ENCODE measurements around the gene CSAD. TPM values are rescaled to one million over a fixed set of nuclear protein-coding genes. Genes with fewer than 3 reads are reported as not detected.

Gene CSAD
- total and polyA plus RNA-seq, 2 donors (not counting 3 experiments of a cell fraction or from before 2014, with no cell fraction given), result 21.1 to 24.4 TPM

DNA sequence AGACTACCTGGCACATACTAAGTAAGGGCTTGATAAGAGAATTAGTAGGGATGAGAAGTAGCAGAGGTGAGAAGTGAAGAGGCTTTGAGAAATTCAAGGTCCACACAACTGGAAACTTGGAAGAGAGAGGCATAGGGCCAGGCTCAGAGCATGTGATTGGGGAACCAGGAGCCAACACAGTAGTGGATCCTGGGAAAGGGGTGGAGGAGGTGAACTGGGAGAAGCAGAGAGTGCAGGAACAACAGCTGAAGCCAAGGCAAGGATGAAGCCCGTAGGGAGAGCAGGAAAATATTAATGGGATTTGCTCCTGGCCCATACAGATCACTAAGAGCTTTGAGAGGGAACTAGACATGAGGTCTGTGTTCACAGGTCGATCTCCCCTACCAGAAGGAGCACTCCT lies 27.7 kb upstream of the CSAD start:
- no peak for DNase-seq (ENCODE audit: low read depth, low spot score)
- Histone ChIP-seq H3K27ac (ENCODE audit: insufficient read depth, low read depth, low read length) (no peak overlapping the region), H3K4me1 (ENCODE audit: control insufficient read depth, extremely low read depth, insufficient read depth, low read length) (no peaks in the 10 kb centered on the region), H3K4me3 (replicated peaks in 1 of 3; ENCODE audit: insufficient read depth in 1 of 3, low read depth in 1 of 3, low read length in 3 of 3) (no peak overlapping the region), H3K9ac (replicated peaks; ENCODE audit: extremely low read depth, insufficient read depth, low read length) (no peak overlapping the region), H3K4me2 (ENCODE audit: insufficient read depth, low read length) (no peak overlapping the region), H3K9me1 (replicated peaks; ENCODE audit: control insufficient read depth, extremely low read depth, insufficient read depth, low read length) (no peaks in the 10 kb centered on the region), H3K9me3 (replicated peaks; ENCODE audit: control insufficient read depth, insufficient read depth, low read length) (no peaks in the 10 kb centered on the region), H3K27me3 (ENCODE audit: control insufficient read depth in 2 of 2, insufficient read depth in 2 of 2, low read length in 2 of 2) (no peaks in the 10 kb centered on the region), H3K36me3 (ENCODE audit: control insufficient read depth in 2 of 2, extremely low read depth in 1 of 2, insufficient read depth in 2 of 2, low read length in 2 of 2) (peaks cover 0 to 2% of the 10 kb centered on the region in 2 experiments), H2AFZ (ENCODE audit: low read depth, low read length) (no peak overlapping the region), H4K20me1 (replicated peaks; ENCODE audit: control insufficient read depth, extremely low read depth, insufficient read depth, low read length) (no peaks in the 10 kb centered on the region), H3K79me2 (ENCODE audit: control insufficient read depth, insufficient read depth, low read length) (no peaks in the 10 kb centered on the region)
- no peak for FAIRE-seq
- ChIA-PET POLR2A (no interaction called here), CTCF (interaction anchor here (0.8 to 2.1 kb wide), 6 partner anchors 10 to 142 kb away, joined by 3 to 16 read pairs (median 4); partner anchors contain the start of gene AAAS)
- dilution Hi-C loops (cut with MboI; ENCODE audit: extremely low pct_ligation_motif_present, low sequenced_read_pairs), result no loop called here
- BruUV-seq (replicated peaks), result no TSS peak
- TF ChIP-seq, protein P1, sequence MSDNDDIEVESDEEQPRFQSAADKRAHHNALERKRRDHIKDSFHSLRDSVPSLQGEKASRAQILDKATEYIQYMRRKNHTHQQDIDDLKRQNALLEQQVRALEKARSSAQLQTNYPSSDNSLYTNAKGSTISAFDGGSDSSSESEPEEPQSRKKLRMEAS (IDR thresholded peaks at IDR 0.05; ENCODE audit: insufficient read depth, insufficient read length), result no peak
- TF ChIP-seq MYC (IDR thresholded peaks at IDR 0.05; ENCODE audit: low read depth, low read length), result no peak
- no peak for TF ChIP-seq EZH2 (IDR thresholded peaks at IDR 0.05; ENCODE audit: borderline replicate concordance, low read depth, low read length, severe bottlenecking)
- intact Hi-C loops (cut with micrococcal nuclease), result no loop called here

DNA sequence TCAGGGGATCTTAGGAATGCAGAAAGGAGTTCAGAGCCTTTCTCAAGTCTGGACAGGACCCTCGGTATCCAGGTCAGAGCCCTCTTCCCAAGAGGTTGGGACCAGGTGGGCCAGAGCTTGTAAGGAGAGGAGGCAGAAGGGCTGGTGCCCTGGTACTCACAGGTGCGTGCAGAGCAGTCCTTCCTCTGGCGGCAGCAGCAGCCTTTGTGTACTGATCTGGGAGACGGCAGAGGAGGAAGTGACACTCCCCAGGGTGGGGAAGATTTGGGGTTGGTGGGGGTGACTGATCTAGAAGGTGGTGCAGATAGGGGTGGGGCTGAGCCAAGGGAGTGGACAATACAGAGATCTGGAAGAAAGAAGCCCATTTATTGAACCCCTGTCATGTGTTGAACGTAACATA lies 26.3 kb upstream of the CSAD start, which contains the start of gene ITGB7:
Gene ITGB7 (minus strand): TSS at position 210 of the 400 bp plus-strand sequence. CDS start 6,808 bp downstream, outside the sequence.
- TF ChIP-seq, protein P2, sequence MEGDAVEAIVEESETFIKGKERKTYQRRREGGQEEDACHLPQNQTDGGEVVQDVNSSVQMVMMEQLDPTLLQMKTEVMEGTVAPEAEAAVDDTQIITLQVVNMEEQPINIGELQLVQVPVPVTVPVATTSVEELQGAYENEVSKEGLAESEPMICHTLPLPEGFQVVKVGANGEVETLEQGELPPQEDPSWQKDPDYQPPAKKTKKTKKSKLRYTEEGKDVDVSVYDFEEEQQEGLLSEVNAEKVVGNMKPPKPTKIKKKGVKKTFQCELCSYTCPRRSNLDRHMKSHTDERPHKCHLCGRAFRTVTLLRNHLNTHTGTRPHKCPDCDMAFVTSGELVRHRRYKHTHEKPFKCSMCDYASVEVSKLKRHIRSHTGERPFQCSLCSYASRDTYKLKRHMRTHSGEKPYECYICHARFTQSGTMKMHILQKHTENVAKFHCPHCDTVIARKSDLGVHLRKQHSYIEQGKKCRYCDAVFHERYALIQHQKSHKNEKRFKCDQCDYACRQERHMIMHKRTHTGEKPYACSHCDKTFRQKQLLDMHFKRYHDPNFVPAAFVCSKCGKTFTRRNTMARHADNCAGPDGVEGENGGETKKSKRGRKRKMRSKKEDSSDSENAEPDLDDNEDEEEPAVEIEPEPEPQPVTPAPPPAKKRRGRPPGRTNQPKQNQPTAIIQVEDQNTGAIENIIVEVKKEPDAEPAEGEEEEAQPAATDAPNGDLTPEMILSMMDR (IDR thresholded peaks at IDR 0.05; ENCODE audit: extremely low read depth in 1 of 2, insufficient read depth in 1 of 2, low read depth in 1 of 2, low read length in 2 of 2), result no peak
- TF ChIP-seq GATA2 (IDR thresholded peaks at IDR 0.05; ENCODE audit: insufficient read depth, insufficient read length, low read depth, low read length) (no peak), POLR2A (IDR thresholded peaks at IDR 0.05; ENCODE audit: low read depth, low read length) (no peak), JUN (IDR thresholded peaks at IDR 0.05; ENCODE audit: borderline replicate concordance, insufficient read depth, insufficient read length, low read depth) (no peak), POLR2AphosphoS5 (IDR thresholded peaks at IDR 0.05; ENCODE audit: insufficient read depth, low read depth, low read length) (no peak), FOS (IDR thresholded peaks at IDR 0.05; ENCODE audit: borderline replicate concordance, insufficient read depth, low read length) (no peak), EZH2 (IDR thresholded peaks at IDR 0.05; ENCODE audit: borderline replicate concordance, low read depth, low read length, severe bottlenecking) (no peak)
- TF ChIP-seq, protein P1 (IDR thresholded peaks at IDR 0.05; ENCODE audit: insufficient read depth, insufficient read length), result no peak
- H3K9me3 ChIP-seq (replicated peaks; ENCODE audit: control insufficient read depth, insufficient read depth, low read length), result no peaks in the 10 kb centered on the region
- H3K4me1 ChIP-seq (ENCODE audit: control insufficient read depth, extremely low read depth, insufficient read depth, low read length), result no peaks in the 10 kb centered on the region
- H3K4me2 ChIP-seq (ENCODE audit: insufficient read depth, low read length), result no peak within 1 kb of the TSS
- no peak within 1 kb of the TSS for H3K27ac ChIP-seq (ENCODE audit: insufficient read depth, low read depth, low read length)
- DNase-seq (ENCODE audit: low read depth, low spot score), result no peak
- no peak within 1 kb of the TSS for H3K9ac ChIP-seq (replicated peaks; ENCODE audit: extremely low read depth, insufficient read depth, low read length)
- no peaks in the 10 kb centered on the region for H4K20me1 ChIP-seq (replicated peaks; ENCODE audit: control insufficient read depth, extremely low read depth, insufficient read depth, low read length)
- no peak within 1 kb of the TSS for H3K4me3 ChIP-seq (replicated peaks in 1 of 3; ENCODE audit: insufficient read depth in 1 of 3, low read depth in 1 of 3, low read length in 3 of 3)
- dilution Hi-C loops (cut with MboI; ENCODE audit: extremely low pct_ligation_motif_present, low sequenced_read_pairs) (no loop called here), intact Hi-C loops (cut with micrococcal nuclease) (no loop called here)
- ChIA-PET CTCF (interaction anchor here (1.1 to 1.9 kb wide), 2 partner anchors 9 to 141 kb away, joined by 4 read pairs; no protein-coding TSS in a partner anchor), POLR2A (interaction anchor here (0.7 kb wide), 1 partner anchor 45 kb away, joined by 7 read pairs; a partner anchor contains a TSS)
- no TSS peak for BruUV-seq (replicated peaks)
- H3K9me1 ChIP-seq (replicated peaks; ENCODE audit: control insufficient read depth, extremely low read depth, insufficient read depth, low read length), result no peaks in the 10 kb centered on the region
- FAIRE-seq, result no peak
- peaks cover 0 to 2% of the 10 kb centered on the region in 2 experiments for H3K36me3 ChIP-seq (ENCODE audit: control insufficient read depth in 2 of 2, extremely low read depth in 1 of 2, insufficient read depth in 2 of 2, low read length in 2 of 2)
- no peaks in the 10 kb centered on the region for H3K27me3 ChIP-seq (ENCODE audit: control insufficient read depth in 2 of 2, insufficient read depth in 2 of 2, low read length in 2 of 2)
- no peaks in the 10 kb centered on the region for H3K79me2 ChIP-seq (ENCODE audit: control insufficient read depth, insufficient read depth, low read length)
- H2AFZ ChIP-seq (ENCODE audit: low read depth, low read length), result no peak within 1 kb of the TSS

Data from endothelial cell of umbilical vein (primary cell).